Activated CD4-positive, alpha-beta T cell treated with anti-CD3 and anti-CD28 coated beads, Interleukin-2, amount 10 ng/mL, durations not matched to agents 7 days and 5 days (primary cell): ENCODE data around the gene BRAF. TPM values are rescaled to one million over a fixed set of nuclear protein-coding genes. Genes with fewer than 3 reads are reported as not detected.
"Not testable (repeated sequence)": the region's sequence is repeated elsewhere in the genome, so short reads cannot be mapped to it uniquely, and the experiment has no call there.

Experiments used
- CTCF ChIA-PET: fragments of 350-600 bp; sonication (Branson Sonifier 250); formaldehyde crosslinking; loops from one replicate; lab custom pipeline; 2021; ENCODE audit warnings: antibody characterized with exemption; lab: Charles Lee
- POLR2A ChIA-PET: fragments of 350-600 bp; sonication (Branson Sonifier 250); formaldehyde crosslinking; loops from one replicate; lab custom pipeline; 2021; ENCODE audit warnings: antibody characterized with exemption; lab: Charles Lee
- DNase-seq: peaks from one replicate; pipeline ENCODE4 v3.0.0-alpha.2; 2020
- H3K27ac Mint-ChIP-seq: one replicate; pipeline ENCODE4 v1.8.0; 2021; ENCODE audit warnings: mild to moderate bottlenecking, moderate library complexity, mixed read lengths
- H3K27me3 Mint-ChIP-seq: one replicate; pipeline ENCODE4 v1.8.0; 2021; ENCODE audit warnings: mixed read lengths
- H3K36me3 Mint-ChIP-seq: one replicate; pipeline ENCODE4 v1.8.0; 2021; ENCODE audit warnings: low read depth, mixed read lengths
- H3K4me1 Mint-ChIP-seq: one replicate; pipeline ENCODE4 v1.8.0; 2021; ENCODE audit warnings: mixed read lengths
- H3K4me3 Mint-ChIP-seq: one replicate; pipeline ENCODE4 v1.8.0; 2021; ENCODE audit warnings: mild to moderate bottlenecking, moderate library complexity, mixed read lengths
- H3K9me3 Mint-ChIP-seq: one replicate; pipeline ENCODE4 v1.8.0; 2021; ENCODE audit warnings: mixed read lengths
- total RNA-seq, 2 experiments: library from RNA; stranded (reverse); gene quantifications; one replicate each; pipeline ENCODE4 v1.2.3, GENCODE V29; 2021

BRAF gene
- 10 to 100 TPM; 25.6 to 34.1 TPM for total RNA-seq

GRCh38 chr7:140924821-140925421 is at the start of gene BRAF:
BRAF (minus strand) TSS chr7:140924929; CDS start chr7:140924703, 226 bp downstream.
- Mint-ChIP-seq H3K27ac (peak within 1 kb of the TSS; percentile 98), H3K4me1 (peaks cover 13% of the 10 kb centered on the region), H3K4me3 (peak within 1 kb of the TSS; percentile 94), H3K27me3 (peaks cover 3% of the 10 kb centered on the region), H3K9me3 (no peaks in the 10 kb centered on the region), H3K36me3 (no peaks in the 10 kb centered on the region)
- DNase-seq, result peak; percentile 91
- ChIA-PET POLR2A (no interaction called here), CTCF (interaction anchor here (0.6 to 0.7 kb wide), 3 partner anchors 79 to 362 kb away, joined by 3 read pairs; no protein-coding TSS in a partner anchor)

GRCh38 chr7:140972876-140973829 is 48.4 kb upstream of the BRAF start:
- H3K4me1 Mint-ChIP-seq, result no peaks in the 10 kb centered on the region
- no peak overlapping the region for H3K4me3 Mint-ChIP-seq
- POLR2A ChIA-PET, result interaction anchor here (0.7 kb wide), 1 partner anchor 158 kb away, joined by 3 read pairs; no protein-coding TSS in a partner anchor
- peaks cover 8% of the 10 kb centered on the region for H3K27me3 Mint-ChIP-seq
- no peak for DNase-seq
- H3K36me3 Mint-ChIP-seq, result no peaks in the 10 kb centered on the region
- CTCF ChIA-PET, result interaction anchor here (1.0 to 1.2 kb wide), 2 partner anchors 9 to 30 kb away, joined by 3 read pairs; no protein-coding TSS in a partner anchor
- H3K27ac Mint-ChIP-seq, result no peak overlapping the region
- H3K9me3 Mint-ChIP-seq, result no peaks in the 10 kb centered on the region

GRCh38 chr7:140972344-140972743 is 47.6 kb upstream of the BRAF start:
- H3K9me3 Mint-ChIP-seq, result no peaks in the 10 kb centered on the region
- CTCF ChIA-PET, result interaction anchor here (1.0 to 1.7 kb wide), 3 partner anchors 10 to 31 kb away, joined by 3 read pairs; no protein-coding TSS in a partner anchor
- DNase-seq, result no peak
- POLR2A ChIA-PET, result no interaction called here
- no peak overlapping the region for H3K27ac Mint-ChIP-seq
- no peaks in the 10 kb centered on the region for H3K4me1 Mint-ChIP-seq
- H3K4me3 Mint-ChIP-seq, result no peak overlapping the region
- no peaks in the 10 kb centered on the region for H3K36me3 Mint-ChIP-seq
- H3K27me3 Mint-ChIP-seq, result peaks cover 8% of the 10 kb centered on the region

- Mint-ChIP-seq H3K36me3 (no peaks in the 10 kb centered on the region), H3K9me3 (no peaks in the 10 kb centered on the region), H3K4me3 (no peak overlapping the region), H3K27me3 (no peaks in the 10 kb centered on the region), H3K27ac (no peak overlapping the region), H3K4me1 (no peaks in the 10 kb centered on the region)
- DNase-seq, result no peak
- ChIA-PET POLR2A (no interaction called here), CTCF (interaction anchor here (1.8 kb wide), 1 partner anchor 8 kb away, joined by 6 read pairs; no protein-coding TSS in a partner anchor)
Observed at GRCh38 chr7:140967438-140967837, 42.7 kb upstream of the BRAF start.

- Mint-ChIP-seq H3K4me1 (no peaks in the 10 kb centered on the region), H3K4me3 (no peak overlapping the region), H3K9me3 (no peaks in the 10 kb centered on the region), H3K27ac (no peak overlapping the region), H3K27me3 (no peaks in the 10 kb centered on the region), H3K36me3 (no peaks in the 10 kb centered on the region)
- POLR2A ChIA-PET, result no interaction called here
- CTCF ChIA-PET, result interaction anchor here (1.8 kb wide), 1 partner anchor 9 kb away, joined by 6 read pairs; no protein-coding TSS in a partner anchor
- DNase-seq, result no peak
Observed at GRCh38 chr7:140966561-140967233, 42.0 kb upstream of the BRAF start.

GRCh38 chr7:140961117-140961516 is 36.4 kb upstream of the BRAF start:
- no peak overlapping the region for H3K4me3 Mint-ChIP-seq
- no peak overlapping the region for H3K27ac Mint-ChIP-seq
- no peaks in the 10 kb centered on the region for H3K9me3 Mint-ChIP-seq
- H3K27me3 Mint-ChIP-seq, result no peaks in the 10 kb centered on the region
- CTCF ChIA-PET, result interaction anchor here (0.6 kb wide), 1 partner anchor 146 kb away, joined by 3 read pairs; no protein-coding TSS in a partner anchor
- no peaks in the 10 kb centered on the region for H3K4me1 Mint-ChIP-seq
- POLR2A ChIA-PET, result no interaction called here
- H3K36me3 Mint-ChIP-seq, result no peaks in the 10 kb centered on the region
- no peak for DNase-seq

GRCh38 chr7:140956997-140957396 is 32.3 kb upstream of the BRAF start:
- CTCF ChIA-PET, H3K4me1 Mint-ChIP-seq, H3K4me3 Mint-ChIP-seq, H3K9me3 Mint-ChIP-seq, H3K27me3 Mint-ChIP-seq, H3K36me3 Mint-ChIP-seq, POLR2A ChIA-PET, DNase-seq: not testable (repeated sequence)
- peak overlapping the region; percentile 47 for H3K27ac Mint-ChIP-seq

GRCh38 chr7:140945940-140946339 is 21.2 kb upstream of the BRAF start:
- H3K4me3 Mint-ChIP-seq, result no peak overlapping the region
- no peaks in the 10 kb centered on the region for H3K27me3 Mint-ChIP-seq
- CTCF ChIA-PET, result no interaction called here
- no peak overlapping the region for H3K27ac Mint-ChIP-seq
- no peaks in the 10 kb centered on the region for H3K36me3 Mint-ChIP-seq
- H3K9me3 Mint-ChIP-seq, result no peaks in the 10 kb centered on the region
- POLR2A ChIA-PET, result no interaction called here
- H3K4me1 Mint-ChIP-seq, result no peaks in the 10 kb centered on the region
- no peak for DNase-seq

- H3K4me3 Mint-ChIP-seq, H3K4me1 Mint-ChIP-seq, DNase-seq, POLR2A ChIA-PET, H3K9me3 Mint-ChIP-seq, H3K27ac Mint-ChIP-seq, H3K27me3 Mint-ChIP-seq, CTCF ChIA-PET, H3K36me3 Mint-ChIP-seq: not testable (repeated sequence)
Observed at GRCh38 chr7:140942242-140942641, 17.5 kb upstream of the BRAF start.

- no peaks in the 10 kb centered on the region for H3K9me3 Mint-ChIP-seq
- H3K4me1 Mint-ChIP-seq, result no peaks in the 10 kb centered on the region
- no peaks in the 10 kb centered on the region for H3K27me3 Mint-ChIP-seq
- no peaks in the 10 kb centered on the region for H3K36me3 Mint-ChIP-seq
- CTCF ChIA-PET, result no interaction called here
- H3K4me3 Mint-ChIP-seq, result no peak overlapping the region
- no peak for DNase-seq
- H3K27ac Mint-ChIP-seq, result no peak overlapping the region
- POLR2A ChIA-PET, result no interaction called here
Observed at GRCh38 chr7:140940898-140941297, 16.2 kb upstream of the BRAF start.

- POLR2A ChIA-PET, result no interaction called here
- Mint-ChIP-seq H3K4me3 (no peak overlapping the region), H3K36me3 (no peaks in the 10 kb centered on the region), H3K4me1 (no peaks in the 10 kb centered on the region), H3K9me3 (no peaks in the 10 kb centered on the region), H3K27ac (no peak overlapping the region), H3K27me3 (peaks cover under 1% of the 10 kb centered on the region)
- no peak for DNase-seq
- CTCF ChIA-PET, result no interaction called here
Observed at GRCh38 chr7:140937702-140938264, 13.1 kb upstream of the BRAF start.
